ENCODE measurements around the gene CTDSP2.

CTDSP2 gene

GRCh38 chr12:57836442-57837375 lies 9.8 kb downstream of the CTDSP2 start:
- Histone ChIP-seq H3K4me1 (ENCODE audit: low read length) (peaks cover 51% of the 10 kb centered on the region), H3K9me3 (ENCODE audit: insufficient read depth, low read length) (no peaks in the 10 kb centered on the region), H3K79me2 (ENCODE audit: low read length) (peaks cover 90% of the 10 kb centered on the region), H3K4me3 (ENCODE audit: low read length) (peak overlapping the region; percentile 0; the same call in 1 of the 2 replicates), H3K4me2 (ENCODE audit: low read length) (peak overlapping the region; percentile 39), H2AFZ (ENCODE audit: low read depth, low read length) (no peak overlapping the region), H4K20me1 (ENCODE audit: insufficient read depth, low read length) (peaks cover 96% of the 10 kb centered on the region), H3K27ac (ENCODE audit: low read length) (no peak overlapping the region), H3K9ac (ENCODE audit: low read length) (no peak overlapping the region), H3K27me3 (ENCODE audit: low read depth, low read length) (no peaks in the 10 kb centered on the region), H3K36me3 (replicated peaks; ENCODE audit: low read depth, low read length) (no peaks in the 10 kb centered on the region)
- TF ChIP-seq EZH2phosphoT487 (IDR thresholded peaks at IDR 0.05; ENCODE audit: low read depth), result no peak
- TF ChIP-seq CTCF (IDR thresholded peaks at IDR 0.05; ENCODE audit: low read depth, low read length), result no peak

DNA sequence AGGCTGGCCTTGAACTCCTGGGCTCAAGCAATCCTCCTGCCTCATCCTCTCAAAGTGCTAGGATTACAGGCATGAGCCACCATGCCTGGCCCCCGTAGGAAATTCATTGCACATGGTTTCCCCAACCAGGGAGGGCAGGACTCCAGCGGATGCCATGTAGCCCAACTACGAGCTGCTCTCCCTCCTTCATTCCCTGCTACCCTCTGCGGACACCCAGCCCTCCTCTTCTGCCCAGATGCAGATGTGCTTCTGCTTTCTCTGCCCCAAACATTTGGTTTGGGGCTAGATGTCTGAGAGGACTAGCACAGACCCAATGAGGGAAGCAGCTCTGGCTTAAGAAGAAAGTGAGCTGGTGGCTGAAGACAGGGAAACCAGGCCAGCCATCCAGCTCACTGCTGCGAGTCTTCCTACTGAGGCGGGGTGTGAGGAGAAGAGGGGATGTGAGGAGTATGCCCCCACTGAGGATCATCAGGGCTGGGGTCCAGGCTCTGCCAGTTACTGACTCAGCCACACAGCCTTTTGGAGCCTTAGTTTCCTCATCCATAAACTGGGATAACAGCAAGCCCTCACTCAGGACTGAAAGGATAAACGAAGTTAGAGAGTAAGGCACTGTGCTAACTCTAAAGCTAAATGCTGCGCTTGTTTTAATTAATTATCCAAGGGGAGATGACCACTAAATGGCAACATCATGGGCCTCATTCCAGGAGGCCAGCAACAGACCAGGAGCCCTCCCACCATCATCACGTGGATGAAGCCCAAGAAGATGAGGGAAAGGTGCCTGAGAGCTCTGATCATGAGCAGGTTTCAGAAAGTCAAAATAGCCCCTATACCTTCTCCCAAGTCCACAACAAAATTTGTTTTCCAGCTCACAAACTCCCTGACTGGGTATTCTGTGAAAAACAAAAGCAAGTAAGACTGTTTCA lies 10.9 kb downstream of the CTDSP2 start:
- Histone ChIP-seq H3K9ac (ENCODE audit: low read length) (no peak overlapping the region), H3K36me3 (replicated peaks; ENCODE audit: low read depth, low read length) (no peaks in the 10 kb centered on the region), H3K4me3 (ENCODE audit: low read length) (no peak overlapping the region), H4K20me1 (ENCODE audit: insufficient read depth, low read length) (peaks cover 94% of the 10 kb centered on the region), H3K4me1 (ENCODE audit: low read length) (peaks cover 48% of the 10 kb centered on the region), H3K9me3 (ENCODE audit: insufficient read depth, low read length) (no peaks in the 10 kb centered on the region), H3K27ac (ENCODE audit: low read length) (no peak overlapping the region), H2AFZ (ENCODE audit: low read depth, low read length) (no peak overlapping the region), H3K4me2 (ENCODE audit: low read length) (no peak overlapping the region), H3K27me3 (ENCODE audit: low read depth, low read length) (no peaks in the 10 kb centered on the region), H3K79me2 (ENCODE audit: low read length) (peaks cover 90% of the 10 kb centered on the region)
- TF ChIP-seq EZH2phosphoT487 (IDR thresholded peaks at IDR 0.05; ENCODE audit: low read depth) (no peak), CTCF (IDR thresholded peaks at IDR 0.05; ENCODE audit: low read depth, low read length) (no peak)

GRCh38 chr12:57834086-57834876 lies 12.2 kb downstream of the CTDSP2 start:
- Histone ChIP-seq H4K20me1 (ENCODE audit: insufficient read depth, low read length) (peaks cover 94% of the 10 kb centered on the region), H3K27ac (ENCODE audit: low read length) (no peak overlapping the region), H3K36me3 (replicated peaks; ENCODE audit: low read depth, low read length) (peaks cover 2% of the 10 kb centered on the region), H2AFZ (ENCODE audit: low read depth, low read length) (no peak overlapping the region), H3K4me3 (ENCODE audit: low read length) (no peak overlapping the region), H3K27me3 (ENCODE audit: low read depth, low read length) (no peaks in the 10 kb centered on the region), H3K79me2 (ENCODE audit: low read length) (peaks cover 89% of the 10 kb centered on the region), H3K4me2 (ENCODE audit: low read length) (no peak overlapping the region), H3K9me3 (ENCODE audit: insufficient read depth, low read length) (no peaks in the 10 kb centered on the region), H3K9ac (ENCODE audit: low read length) (no peak overlapping the region), H3K4me1 (ENCODE audit: low read length) (peaks cover 48% of the 10 kb centered on the region)
- no peak for TF ChIP-seq EZH2phosphoT487 (IDR thresholded peaks at IDR 0.05; ENCODE audit: low read depth)
- no peak for TF ChIP-seq CTCF (IDR thresholded peaks at IDR 0.05; ENCODE audit: low read depth, low read length)
